Raji (cell line): ENCODE measurements around the gene KSR2.

Experiments
- POLR2A ChIP-seq: IDR thresholded peaks from 2 replicates; pipeline ENCODE4 v1.6.1; 2011; ENCODE audit warnings: low read depth, low read length, control low read depth; ENCODE audit not compliant: insufficient read depth

Gene KSR2

DNA sequence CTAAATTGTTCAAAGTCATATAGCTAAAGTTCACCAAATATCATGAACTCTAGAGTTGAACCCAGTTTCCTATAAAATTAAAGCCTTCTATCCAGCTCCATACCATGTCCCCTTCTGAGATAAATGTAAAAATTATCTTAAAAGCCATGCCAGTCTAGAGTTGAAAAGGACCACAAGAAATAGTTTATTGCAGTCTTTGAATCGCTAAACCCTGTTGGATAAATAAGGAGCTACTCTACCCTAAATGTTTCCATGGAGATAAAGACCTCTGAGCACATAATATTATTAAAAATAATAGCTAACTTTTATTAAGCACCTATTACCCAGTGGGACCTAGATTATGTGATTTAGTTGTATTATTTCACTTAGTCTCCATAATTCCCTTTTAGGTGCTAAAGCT is 379.8 kb downstream of the KSR2 start:
- no peak for TF ChIP-seq POLR2A

DNA sequence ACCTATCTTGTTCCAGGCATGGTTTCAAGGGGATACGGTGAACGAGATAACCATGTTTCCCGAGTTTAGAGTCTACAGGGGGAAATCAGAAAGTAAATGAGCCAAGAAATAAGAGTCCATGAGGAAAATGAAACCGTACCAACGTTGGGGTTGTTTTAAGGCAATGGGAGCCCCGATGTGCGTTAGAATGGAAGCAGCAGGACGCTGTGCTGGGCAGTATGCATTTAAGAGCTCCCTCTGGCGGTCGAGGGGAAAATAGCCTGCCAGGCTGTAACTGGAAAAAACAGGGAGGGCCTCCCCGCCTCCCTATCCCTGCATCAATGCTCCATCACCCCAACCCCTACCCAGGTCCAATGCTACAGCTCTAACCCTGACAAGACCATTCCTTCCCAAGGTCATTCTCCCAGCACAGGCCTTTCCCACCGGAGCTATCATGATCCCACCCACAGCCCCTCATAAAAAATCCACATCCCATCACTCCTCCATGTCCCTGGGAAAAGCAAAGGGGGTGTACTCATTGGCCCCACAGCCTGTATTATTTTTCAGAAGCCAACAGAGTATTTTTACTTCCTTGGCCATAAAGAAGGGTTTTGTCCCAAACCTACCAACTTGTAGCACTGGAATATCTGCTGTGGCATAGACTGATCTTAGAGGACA is 381.0 kb downstream of the KSR2 start:
- no peak for TF ChIP-seq POLR2A

DNA sequence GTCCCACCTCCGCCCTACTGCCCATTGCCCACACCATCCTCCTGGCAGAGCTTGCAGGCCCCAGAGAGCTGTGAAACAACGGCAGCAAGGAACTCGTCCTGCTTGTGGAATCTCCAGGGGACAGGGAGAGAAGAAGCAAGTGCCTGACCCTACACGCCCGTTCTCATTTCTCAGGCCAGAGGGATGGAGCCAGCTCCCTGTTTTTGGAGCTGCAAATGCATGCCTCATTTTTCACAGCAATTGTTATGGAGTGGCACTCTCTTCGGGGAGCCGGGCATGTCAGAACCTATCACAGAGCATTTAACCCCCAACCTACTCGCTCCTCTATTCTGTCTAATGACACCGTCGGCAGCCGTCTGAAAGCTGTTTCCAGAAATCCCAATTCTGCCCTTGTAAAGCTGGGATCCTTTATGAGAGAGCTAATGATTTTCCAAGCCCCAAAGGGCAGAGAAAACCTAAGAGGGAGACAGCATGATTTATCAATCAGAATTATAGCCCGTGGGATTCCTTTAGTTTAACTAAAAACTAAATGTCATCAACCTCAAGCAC is 385.0 kb downstream of the KSR2 start:
- no peak for TF ChIP-seq POLR2A

DNA sequence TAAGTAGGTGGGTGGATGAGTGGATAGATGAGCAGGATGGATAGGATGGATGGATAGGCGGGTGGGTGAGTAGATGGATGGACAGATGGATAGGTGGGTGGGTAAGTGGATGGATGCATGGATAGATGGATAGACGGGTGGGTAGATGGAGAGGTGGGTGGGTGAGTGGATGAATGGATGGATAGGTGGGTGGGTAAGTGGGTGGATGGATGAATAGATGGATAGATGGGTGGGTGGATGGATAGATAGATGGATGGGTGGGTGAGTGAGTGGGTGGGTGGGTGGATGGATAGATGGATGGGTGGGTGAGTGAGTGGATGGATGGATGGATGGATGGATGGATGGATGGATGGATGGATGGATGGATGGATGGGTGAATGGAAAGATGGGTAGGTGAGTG is 385.7 kb downstream of the KSR2 start:
- TF ChIP-seq POLR2A = no peak

DNA sequence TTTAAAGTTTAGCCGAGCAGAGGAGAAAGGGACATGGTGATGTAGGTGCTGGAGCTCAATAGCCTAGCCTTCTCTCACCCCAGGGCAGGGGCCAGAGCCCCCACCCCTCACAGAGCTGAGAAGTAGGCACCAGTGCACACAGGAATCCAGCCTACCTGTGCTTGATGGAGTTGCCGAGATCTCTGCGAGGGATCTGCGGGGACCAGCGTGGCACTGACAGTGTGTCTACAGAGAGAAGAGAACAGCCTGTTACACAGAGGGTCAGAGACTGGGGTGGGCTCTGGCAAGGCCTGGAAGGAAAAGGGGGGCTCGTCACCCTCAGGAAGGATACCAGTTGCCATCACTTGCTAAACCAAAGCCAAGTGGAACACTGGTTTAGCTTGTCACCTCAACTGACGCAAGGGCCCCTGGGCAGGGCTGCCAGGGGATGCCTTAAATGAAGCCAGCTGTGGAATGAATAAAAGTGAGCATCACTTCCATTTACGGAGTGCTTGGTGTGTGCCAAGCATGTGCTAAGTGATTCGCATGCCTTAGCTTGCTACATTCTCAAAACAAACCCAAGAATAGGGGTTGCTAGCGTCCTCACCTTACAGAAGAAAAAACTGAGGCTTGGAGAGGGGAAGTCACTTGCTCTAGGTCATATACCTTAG is 386.5 kb downstream of the KSR2 start:
- TF ChIP-seq POLR2A = no peak

DNA sequence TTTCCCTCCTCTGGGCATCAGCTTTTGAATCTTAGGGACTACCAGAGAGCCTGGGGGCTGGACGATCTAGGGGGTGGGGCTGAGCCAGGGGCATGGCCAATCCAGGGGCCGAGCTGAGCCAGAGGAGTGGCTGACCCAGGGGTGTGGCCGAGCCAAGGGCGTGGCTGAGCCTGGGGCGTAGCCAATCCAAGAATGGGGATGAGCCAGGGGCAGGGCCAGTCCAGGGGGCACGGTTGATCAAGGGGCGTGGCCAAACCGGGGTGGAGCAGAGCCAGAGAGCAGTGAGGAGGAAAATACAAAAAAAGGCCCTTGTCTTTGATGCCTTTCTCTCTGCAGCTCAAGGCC is 388.1 kb downstream of the KSR2 start:
- TF ChIP-seq POLR2A = no peak

DNA sequence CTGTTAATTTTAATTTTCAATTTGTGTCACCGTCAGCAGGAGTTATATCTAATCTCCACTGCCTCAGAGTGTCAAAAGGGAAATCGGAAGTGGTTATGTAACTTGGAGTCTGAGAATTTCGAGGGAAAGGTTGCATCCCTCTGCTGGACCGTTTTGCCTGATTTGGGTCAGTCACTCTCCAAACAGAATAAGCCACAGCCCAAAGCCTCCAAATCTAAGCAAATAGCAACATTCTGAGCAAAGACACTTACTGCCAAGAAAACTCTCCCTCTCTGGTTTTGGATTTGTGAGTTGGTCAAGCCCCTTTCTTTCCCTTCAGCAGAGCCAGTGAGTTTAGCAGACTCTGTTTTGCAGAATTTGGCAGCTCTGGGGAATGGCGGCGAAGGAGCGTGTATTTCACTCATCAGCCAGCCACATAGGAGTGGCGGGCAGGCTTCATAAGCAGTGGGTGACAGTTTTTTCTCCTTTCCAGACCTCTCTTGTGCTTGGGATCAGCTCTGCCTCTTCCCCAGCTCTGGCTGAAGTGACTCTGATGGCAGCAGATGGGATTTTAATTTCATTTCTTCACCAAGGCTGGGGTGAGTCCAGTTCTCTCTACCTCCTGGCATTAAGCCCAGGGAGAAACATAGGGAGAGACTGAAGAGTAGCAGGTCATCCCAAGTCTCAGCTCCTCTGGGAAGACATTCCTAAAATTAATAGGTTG is 388.6 kb downstream of the KSR2 start:
- no peak for TF ChIP-seq POLR2A

DNA sequence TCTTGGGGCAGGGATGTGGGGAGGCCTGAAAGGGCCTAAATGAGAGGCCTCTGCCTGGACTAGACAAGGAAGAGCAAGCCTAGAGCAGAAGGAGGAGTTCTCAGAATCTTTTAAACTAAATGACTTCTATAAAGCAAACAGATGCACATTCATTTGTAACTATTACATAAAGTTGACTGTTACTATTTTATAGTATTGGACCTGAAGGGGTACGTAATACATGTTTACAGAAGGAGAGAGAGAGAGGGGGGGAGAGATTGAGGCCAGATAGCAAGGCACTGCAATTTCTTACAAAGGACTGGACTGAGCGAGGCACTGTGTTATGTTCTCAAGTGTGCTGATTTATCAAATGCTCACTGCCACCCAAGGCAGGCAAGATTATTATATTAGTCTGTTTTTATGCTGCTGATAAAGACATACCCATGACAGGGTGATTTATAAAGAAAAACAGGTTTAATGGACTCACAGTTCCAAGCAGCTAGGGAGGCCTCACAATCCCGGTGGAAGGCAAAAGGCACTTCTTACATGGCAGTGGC is 391.6 kb downstream of the KSR2 start:
- TF ChIP-seq POLR2A = no peak

DNA sequence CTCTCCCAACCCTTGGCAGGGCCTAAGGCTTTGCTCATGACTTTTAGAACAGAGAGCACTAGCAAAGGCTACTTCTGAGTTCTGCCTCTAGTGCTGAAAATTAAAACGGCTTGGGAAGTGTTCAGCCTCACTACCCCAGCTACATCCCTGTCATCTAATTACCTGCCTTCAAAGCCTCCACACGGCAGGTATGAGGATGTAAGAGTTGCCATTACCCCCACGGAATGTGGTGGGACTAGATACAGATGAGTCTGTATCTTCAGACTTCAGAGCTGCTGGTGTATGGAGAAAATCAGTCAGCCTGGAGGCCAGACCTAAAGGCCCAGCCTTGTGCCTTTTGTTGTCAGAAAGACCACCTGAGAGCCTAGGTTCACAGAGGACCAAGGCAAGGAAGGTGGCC is 392.7 kb downstream of the KSR2 start:
- TF ChIP-seq POLR2A = no peak

DNA sequence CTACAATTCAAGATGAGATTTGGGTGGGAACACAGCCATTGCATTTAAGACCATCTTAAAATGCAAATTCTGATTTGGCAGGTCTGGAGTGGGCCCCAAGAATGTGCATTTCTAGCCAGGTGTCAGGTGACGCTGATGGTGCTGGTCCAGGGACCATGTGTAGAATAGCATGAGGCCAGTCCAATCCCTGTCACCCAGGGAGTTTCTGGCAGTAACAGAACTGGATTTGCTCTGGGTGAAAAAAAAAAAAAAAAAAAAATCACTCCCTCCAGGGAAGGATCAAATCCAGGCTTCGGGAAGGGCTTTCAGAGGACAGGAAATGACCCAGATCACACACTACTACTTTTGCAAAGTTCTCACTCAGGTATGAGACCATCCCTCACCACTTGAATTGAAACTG is 394.1 kb downstream of the KSR2 start:
- TF ChIP-seq POLR2A = no peak

DNA sequence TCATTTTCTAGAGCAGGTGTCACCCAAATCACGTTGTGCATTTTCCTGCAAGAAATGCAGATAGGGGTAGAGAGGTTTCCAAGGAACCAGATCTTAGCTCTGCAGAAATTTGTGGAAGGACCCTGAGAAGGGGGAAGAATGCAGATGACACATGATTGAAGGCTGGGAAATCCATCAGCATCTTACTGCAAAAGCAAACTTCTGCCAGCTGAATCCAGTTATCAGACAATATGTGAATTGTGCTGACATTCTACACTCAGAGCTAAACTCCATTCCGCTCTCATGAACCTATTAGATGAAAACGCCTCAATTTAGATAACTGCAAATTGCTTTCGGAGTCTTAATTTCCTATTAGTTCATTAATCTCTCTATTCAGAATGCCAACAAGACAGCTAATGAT is 396.0 kb downstream of the KSR2 start:
- no peak for TF ChIP-seq POLR2A

DNA sequence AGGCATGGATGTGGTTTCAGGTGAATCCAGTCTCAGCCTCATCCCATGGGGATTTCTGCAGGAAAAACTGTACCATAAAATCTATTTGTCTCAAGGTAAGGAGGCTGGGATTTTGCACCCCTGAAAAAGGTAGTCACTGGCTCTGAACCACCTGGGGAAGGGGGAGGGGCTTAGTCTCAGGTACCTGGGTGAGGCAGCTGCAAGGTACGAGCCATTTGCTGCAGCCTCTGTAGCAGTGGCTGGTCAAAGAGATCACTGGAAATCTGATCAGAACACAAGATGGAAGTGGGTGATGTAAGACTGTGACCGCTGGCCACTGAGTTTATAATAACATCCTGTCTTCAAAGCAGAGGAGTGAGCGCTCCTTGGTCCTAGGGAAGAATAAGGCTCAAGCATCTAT is 397.5 kb downstream of the KSR2 start:
- no peak for TF ChIP-seq POLR2A

DNA sequence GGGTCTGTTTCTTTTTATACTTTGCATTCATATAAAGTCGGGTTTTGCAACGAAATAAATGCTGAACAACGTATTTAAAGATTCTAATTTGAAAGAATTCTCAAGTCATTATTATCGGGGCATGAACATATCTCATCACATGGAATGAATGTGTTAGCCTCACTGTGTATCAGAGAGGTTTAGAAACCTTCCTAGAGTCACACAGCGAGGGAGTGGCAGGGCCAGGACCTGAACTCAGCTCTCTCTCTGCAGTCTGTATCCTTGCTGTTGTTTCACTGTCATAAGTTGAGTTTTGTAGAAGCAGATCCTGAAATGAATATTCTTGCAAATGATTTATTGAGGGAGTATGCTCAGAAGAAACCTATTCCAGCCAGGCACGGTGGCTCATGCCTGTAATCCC is 398.2 kb downstream of the KSR2 start:
- no peak for TF ChIP-seq POLR2A

DNA sequence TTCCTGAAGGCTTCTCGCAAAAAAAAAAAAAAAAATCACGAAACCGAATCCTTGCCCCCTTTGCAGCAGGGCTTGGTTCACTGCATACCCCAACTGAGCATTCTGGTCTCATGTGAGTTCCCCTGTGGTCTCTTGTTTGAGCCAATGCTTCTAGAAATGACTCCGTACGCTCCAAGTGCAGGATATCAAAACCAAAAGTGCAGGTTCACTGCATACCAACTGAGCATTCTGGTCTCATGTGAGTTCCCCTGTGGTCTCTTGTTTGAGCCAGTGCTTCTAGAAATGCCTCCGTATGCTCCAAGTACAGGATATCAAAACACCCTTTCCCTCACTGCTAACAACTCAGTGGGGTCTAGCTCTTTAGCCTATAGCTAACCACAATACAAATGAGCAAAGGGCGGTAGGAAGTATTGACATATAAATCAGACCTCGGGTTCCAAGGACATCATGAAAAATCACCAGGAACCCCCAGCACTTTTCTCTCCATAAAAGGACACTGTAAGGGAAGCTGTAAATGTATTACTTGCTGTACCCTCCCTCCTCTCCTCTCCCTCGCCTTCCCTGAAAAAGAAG is 401.1 kb downstream of the KSR2 start:
- no peak for TF ChIP-seq POLR2A

DNA sequence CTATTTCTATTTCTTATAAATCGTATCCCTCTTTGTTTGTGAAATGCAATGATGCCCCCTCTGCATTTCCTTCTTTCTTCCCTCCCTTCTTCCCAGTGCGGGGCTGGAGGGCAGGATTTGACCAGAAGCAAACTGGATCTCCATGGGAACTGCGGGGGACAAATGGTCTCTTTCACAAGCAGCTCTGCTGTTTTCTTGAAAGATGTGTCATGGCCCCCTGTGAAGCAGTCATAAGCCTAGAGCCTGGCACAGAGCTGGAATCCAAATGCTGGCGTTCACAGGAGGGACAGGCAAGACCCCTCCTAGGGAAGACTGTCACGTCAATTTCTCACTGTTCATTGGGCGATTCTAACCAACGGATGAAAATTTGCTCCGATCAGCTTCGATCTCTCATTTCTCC is 403.9 kb downstream of the KSR2 start:
- TF ChIP-seq POLR2A = no peak

DNA sequence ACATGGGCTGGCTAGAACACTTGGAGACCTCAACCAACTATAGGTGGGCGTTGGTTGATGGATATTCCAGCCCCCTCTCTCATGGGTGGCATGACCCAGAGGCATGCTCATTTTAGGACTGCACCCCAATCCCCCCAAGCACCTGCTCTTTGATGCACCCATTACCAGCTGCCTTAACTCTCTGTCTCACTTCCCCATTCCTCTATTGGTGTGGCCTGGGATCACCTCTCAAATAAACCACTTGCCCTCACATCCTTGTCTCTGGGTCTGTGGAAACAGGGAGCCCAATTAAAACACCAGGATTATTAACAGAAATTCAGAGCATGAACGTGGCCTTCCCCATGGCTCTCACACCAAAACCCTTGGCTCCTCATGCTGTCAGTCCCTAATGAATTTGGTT is 405.1 kb downstream of the KSR2 start:
- no peak for TF ChIP-seq POLR2A
